Ovary (tissue), 3 donors: Measurements from ENCODE around the gene ATP2B2.

Experiments used
- CTCF ChIP-seq, 3 donors: fragments of 450-650 bp in 2 of 3; fragments of 200-600 bp in 1 of 3; IDR thresholded peaks; one replicate each; pipeline versions ENCODE4 v1.5.1 to v1.8.0; 2016 to 2022; ENCODE audit warnings: antibody characterized with exemption in 3 of 3, mild to moderate bottlenecking in 1 of 3
- POLR2A ChIP-seq: fragments of 450-650 bp; IDR thresholded peaks from one replicate; pipeline ENCODE4 v1.6.1; 2017; ENCODE audit warnings: antibody characterized with exemption, mild to moderate bottlenecking, moderate library complexity
- donor health status: DM: no; HTN: no; CAD: no.

GRCh38 chr3:10495003-10495402 lies 10.4 kb downstream of the ATP2B2 start:
- TF ChIP-seq CTCF (IDR thresholded peaks at IDR 0.05) (no peak), POLR2A (no peak)
